ENCODE measurements around the gene ITLN1.

ITLN1 gene

DNA sequence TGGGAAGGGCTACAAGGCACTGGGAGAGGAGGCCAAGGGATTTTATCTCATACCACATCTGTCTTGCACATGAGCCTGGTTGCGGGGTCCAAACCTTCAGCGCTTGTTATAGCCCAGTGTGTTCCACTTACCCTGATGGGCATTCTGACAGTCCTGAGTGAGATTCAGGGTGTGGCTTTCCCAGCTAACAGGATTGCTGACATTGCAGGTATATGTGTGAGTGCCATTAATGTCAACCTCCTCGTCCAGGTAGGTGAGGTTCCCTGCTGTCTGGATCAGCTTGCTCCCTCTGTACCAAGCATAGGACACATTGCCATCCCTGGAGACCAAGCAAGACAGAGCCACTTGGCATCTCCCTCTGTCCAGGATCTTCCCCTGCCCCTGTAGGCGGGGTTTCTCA lies 43.9 kb downstream of the ITLN1 start:
- TF ChIP-seq, protein P1, sequence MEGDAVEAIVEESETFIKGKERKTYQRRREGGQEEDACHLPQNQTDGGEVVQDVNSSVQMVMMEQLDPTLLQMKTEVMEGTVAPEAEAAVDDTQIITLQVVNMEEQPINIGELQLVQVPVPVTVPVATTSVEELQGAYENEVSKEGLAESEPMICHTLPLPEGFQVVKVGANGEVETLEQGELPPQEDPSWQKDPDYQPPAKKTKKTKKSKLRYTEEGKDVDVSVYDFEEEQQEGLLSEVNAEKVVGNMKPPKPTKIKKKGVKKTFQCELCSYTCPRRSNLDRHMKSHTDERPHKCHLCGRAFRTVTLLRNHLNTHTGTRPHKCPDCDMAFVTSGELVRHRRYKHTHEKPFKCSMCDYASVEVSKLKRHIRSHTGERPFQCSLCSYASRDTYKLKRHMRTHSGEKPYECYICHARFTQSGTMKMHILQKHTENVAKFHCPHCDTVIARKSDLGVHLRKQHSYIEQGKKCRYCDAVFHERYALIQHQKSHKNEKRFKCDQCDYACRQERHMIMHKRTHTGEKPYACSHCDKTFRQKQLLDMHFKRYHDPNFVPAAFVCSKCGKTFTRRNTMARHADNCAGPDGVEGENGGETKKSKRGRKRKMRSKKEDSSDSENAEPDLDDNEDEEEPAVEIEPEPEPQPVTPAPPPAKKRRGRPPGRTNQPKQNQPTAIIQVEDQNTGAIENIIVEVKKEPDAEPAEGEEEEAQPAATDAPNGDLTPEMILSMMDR (IDR thresholded peaks at IDR 0.05; ENCODE audit: control insufficient read depth, insufficient read depth, low read depth, low read length, missing control alignments) = no peak
- no peak for DNase-seq (ENCODE audit: low read depth)
- no peak overlapping the region for H3K4me3 ChIP-seq (ENCODE audit: control insufficient read depth, low read depth, low read length)

- H3K4me3 ChIP-seq (ENCODE audit: control insufficient read depth, low read depth, low read length) = no peak overlapping the region
- TF ChIP-seq, protein P1 (IDR thresholded peaks at IDR 0.05; ENCODE audit: control insufficient read depth, insufficient read depth, low read depth, low read length, missing control alignments) = no peak
- no peak for DNase-seq (ENCODE audit: low read depth)
Measured at GRCh38 chr1:160839746-160840145, 45.2 kb downstream of the ITLN1 start.

DNA sequence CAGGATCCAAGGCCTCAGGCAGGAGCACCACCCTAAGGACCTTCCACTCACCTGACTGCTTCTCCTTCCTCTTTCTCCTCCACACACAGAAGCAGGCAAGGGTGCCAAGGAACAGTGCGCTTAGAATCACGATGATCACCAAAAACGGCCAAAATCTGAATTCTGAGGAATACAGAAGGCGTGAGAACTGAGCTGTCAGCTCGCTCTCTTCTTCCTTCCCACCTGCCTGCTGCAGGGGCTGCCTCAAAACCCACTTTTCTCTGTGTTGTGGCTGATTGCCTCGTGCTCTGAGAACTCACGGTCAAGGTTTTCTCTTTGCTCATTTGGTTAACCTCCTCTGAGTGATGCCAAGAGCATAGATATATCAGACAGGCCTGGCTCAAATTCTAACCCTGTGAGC lies 46.1 kb downstream of the ITLN1 start:
- H3K4me3 ChIP-seq (ENCODE audit: control insufficient read depth, low read depth, low read length) = no peak overlapping the region
- TF ChIP-seq, protein P1 (IDR thresholded peaks at IDR 0.05; ENCODE audit: control insufficient read depth, insufficient read depth, low read depth, low read length, missing control alignments) = no peak
- DNase-seq (ENCODE audit: low read depth) = no peak

DNA sequence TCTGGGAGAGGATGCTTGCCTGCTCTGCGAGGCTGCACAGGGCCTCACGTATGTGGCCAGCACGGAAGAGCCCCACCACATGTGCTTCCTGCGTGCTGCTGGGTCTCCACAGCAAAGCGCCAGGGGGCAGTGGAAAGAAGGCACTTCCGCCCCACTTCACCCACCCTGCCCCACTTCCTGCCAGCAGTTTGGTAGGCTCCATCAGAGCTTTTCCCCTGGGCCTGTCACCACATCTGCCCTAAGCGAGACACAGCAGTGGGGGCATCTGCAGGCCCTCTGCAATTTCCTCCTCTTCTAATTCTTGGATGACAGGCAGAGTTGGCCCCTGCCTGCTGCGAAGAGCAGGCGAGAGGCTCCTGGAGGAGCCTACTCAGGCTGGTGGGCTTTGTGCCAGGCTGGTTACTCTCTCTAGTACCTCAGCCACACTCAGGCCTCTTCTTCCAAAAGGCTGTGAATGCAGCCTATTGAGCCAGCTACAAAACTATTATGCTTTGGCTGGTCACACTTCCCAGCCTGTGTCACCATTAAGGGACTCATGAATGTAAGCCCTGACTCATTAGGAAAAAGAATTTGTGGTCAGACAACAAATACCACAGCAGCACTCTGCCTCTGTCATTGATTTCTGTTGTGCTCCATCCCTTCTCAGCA lies 47.3 kb downstream of the ITLN1 start:
- no peak overlapping the region for H3K4me3 ChIP-seq (ENCODE audit: control insufficient read depth, low read depth, low read length)
- no peak for DNase-seq (ENCODE audit: low read depth)
- TF ChIP-seq, protein P1 (IDR thresholded peaks at IDR 0.05; ENCODE audit: control insufficient read depth, insufficient read depth, low read depth, low read length, missing control alignments) = no peak

- TF ChIP-seq, protein P1 (IDR thresholded peaks at IDR 0.05; ENCODE audit: control insufficient read depth, insufficient read depth, low read depth, low read length, missing control alignments) = no peak
- no peak overlapping the region for H3K4me3 ChIP-seq (ENCODE audit: control insufficient read depth, low read depth, low read length)
- DNase-seq (ENCODE audit: low read depth) = no peak
Measured at GRCh38 chr1:160836981-160837557, 47.9 kb downstream of the ITLN1 start.

DNA sequence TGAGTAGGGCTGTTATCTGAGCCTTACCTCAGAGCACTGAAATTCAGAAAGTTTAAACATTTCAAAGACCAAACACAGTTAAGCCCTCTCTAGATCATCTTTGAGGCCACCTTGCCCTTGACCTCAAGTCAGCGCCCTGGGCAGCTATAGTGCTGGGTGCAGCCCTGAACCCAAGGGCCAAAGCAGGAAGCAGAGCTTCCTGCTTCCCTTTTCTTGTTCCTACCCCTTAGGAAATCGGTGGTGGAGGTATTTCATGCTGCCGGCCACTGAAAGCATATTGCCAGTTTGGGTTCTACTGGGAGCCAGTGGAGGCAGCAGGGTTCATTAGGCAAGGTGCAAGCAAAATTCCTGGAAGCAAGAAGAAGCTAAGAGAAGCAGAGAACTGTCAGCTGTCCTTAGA lies 48.4 kb downstream of the ITLN1 start:
- TF ChIP-seq, protein P1 (IDR thresholded peaks at IDR 0.05; ENCODE audit: control insufficient read depth, insufficient read depth, low read depth, low read length, missing control alignments) = no peak
- no peak for DNase-seq (ENCODE audit: low read depth)
- H3K4me3 ChIP-seq (ENCODE audit: control insufficient read depth, low read depth, low read length) = no peak overlapping the region
